ENCODE results near the gene MAP4.

Gene MAP4

GRCh38 chr3:47847801-47848518, 168.3 kb downstream of the MAP4 start:
- no peak for TF ChIP-seq CTCF (IDR thresholded peaks at IDR 0.05; ENCODE audit: borderline replicate concordance, control extremely low read depth, extremely low read depth, insufficient read depth, missing control alignments)
- in situ Hi-C loops (cut with MboI; ENCODE audit: low sequenced_read_pairs, unreplicated experiment): no loop called here
- DNase-seq (ENCODE audit: low spot score): no peak

- TF ChIP-seq CTCF (IDR thresholded peaks at IDR 0.05; ENCODE audit: borderline replicate concordance, control extremely low read depth, extremely low read depth, insufficient read depth, missing control alignments): no peak
- no peak for DNase-seq (ENCODE audit: low spot score)
- in situ Hi-C loops (cut with MboI; ENCODE audit: low sequenced_read_pairs, unreplicated experiment): no loop called here
Observed at GRCh38 chr3:47847260-47847659, 169.0 kb downstream of the MAP4 start.

- in situ Hi-C loops (cut with MboI; ENCODE audit: low sequenced_read_pairs, unreplicated experiment): no loop called here
Observed at GRCh38 chr3:47846880-47847248, 169.4 kb downstream of the MAP4 start.

GRCh38 chr3:47846186-47846879, 169.9 kb downstream of the MAP4 start:
- in situ Hi-C loops (cut with MboI; ENCODE audit: low sequenced_read_pairs, unreplicated experiment): no loop called here
- no peak for TF ChIP-seq CTCF (IDR thresholded peaks at IDR 0.05; ENCODE audit: borderline replicate concordance, control extremely low read depth, extremely low read depth, insufficient read depth, missing control alignments)
- DNase-seq (ENCODE audit: low spot score): no peak

More at GRCh38 chr3:47846880-47847248, 169.4 kb downstream of the MAP4 start:
- no peak for DNase-seq (ENCODE audit: low spot score)
- TF ChIP-seq CTCF (IDR thresholded peaks at IDR 0.05; ENCODE audit: borderline replicate concordance, control extremely low read depth, extremely low read depth, insufficient read depth, missing control alignments): no peak

- in situ Hi-C loops (cut with MboI; ENCODE audit: low sequenced_read_pairs, unreplicated experiment): no loop called here
- TF ChIP-seq CTCF (IDR thresholded peaks at IDR 0.05; ENCODE audit: borderline replicate concordance, control extremely low read depth, extremely low read depth, insufficient read depth, missing control alignments): no peak
- no peak for DNase-seq (ENCODE audit: low spot score)
Observed at GRCh38 chr3:47841786-47842349, 174.3 kb downstream of the MAP4 start.

GRCh38 chr3:47838503-47838902, 177.7 kb downstream of the MAP4 start:
- in situ Hi-C loops (cut with MboI; ENCODE audit: low sequenced_read_pairs, unreplicated experiment): loop anchor here (10.0 kb wide), 2 partner anchors 156 to 316 kb away; no protein-coding TSS in a partner anchor
- no peak for TF ChIP-seq CTCF (IDR thresholded peaks at IDR 0.05; ENCODE audit: borderline replicate concordance, control extremely low read depth, extremely low read depth, insufficient read depth, missing control alignments)
- DNase-seq (ENCODE audit: low spot score): no peak
